Trophoblast cell (in vitro differentiated cells and primary cell): Measurements from ENCODE around the gene DENND5A.

ENCODE experiments used
- DNase-seq, 2 donors: peaks; one replicate each; pipeline ENCODE4 v3.0.0-alpha.2; 2016
- H2AFZ ChIP-seq: 2 replicates; pipeline ENCODE4 v1.6.1; 2013; ENCODE audit warnings: low read length, moderate library complexity, mild to moderate bottlenecking; ENCODE audit not compliant: insufficient read depth, poor library complexity
- H2AK5ac ChIP-seq: 2 replicates; pipeline ENCODE4 v1.6.1; 2013; ENCODE audit warnings: mild to moderate bottlenecking, low read length
- H2BK120ac ChIP-seq: 2 replicates; pipeline ENCODE4 v1.6.1; 2013; ENCODE audit warnings: low read length, mild to moderate bottlenecking, moderate library complexity; ENCODE audit not compliant: insufficient read depth, poor library complexity
- H2BK12ac ChIP-seq: 2 replicates; pipeline ENCODE4 v1.6.1; 2013; ENCODE audit warnings: mild to moderate bottlenecking, low read length, moderate library complexity
- H2BK5ac ChIP-seq: 2 replicates; pipeline ENCODE4 v1.6.1; 2013; ENCODE audit warnings: low read length, low read depth, moderate library complexity, mild to moderate bottlenecking; ENCODE audit not compliant: poor library complexity
- H3K14ac ChIP-seq: 2 replicates; pipeline ENCODE4 v1.6.1; 2013; ENCODE audit warnings: mild to moderate bottlenecking, low read length
- H3K18ac ChIP-seq: 2 replicates; pipeline ENCODE4 v1.6.1; 2013; ENCODE audit warnings: mild to moderate bottlenecking, low read length
- H3K23ac ChIP-seq: 2 replicates; pipeline ENCODE4 v1.6.1; 2013; ENCODE audit warnings: low read length
- H3K27ac ChIP-seq: 2 replicates; pipeline ENCODE4 v1.5.1; 2013; ENCODE audit warnings: low read depth, mild to moderate bottlenecking, inconsistent platforms, low read length, moderate library complexity
- H3K27me3 ChIP-seq: 2 replicates; pipeline ENCODE4 v1.6.1; 2013; ENCODE audit warnings: inconsistent platforms, mild to moderate bottlenecking, low read length, moderate library complexity; ENCODE audit not compliant: insufficient read depth
- H3K36me3 ChIP-seq, 2 experiments: 1 replicate in 1 of 2; 2 replicates in 1 of 2; pipeline ENCODE4 v1.6.1; 2013; ENCODE audit warnings: low read length in 2 of 2, mild to moderate bottlenecking in 2 of 2, moderate library complexity in 1 of 2; ENCODE audit not compliant: insufficient read depth in 2 of 2, control insufficient read depth in 1 of 2
- H3K4ac ChIP-seq: 2 replicates; pipeline ENCODE4 v1.6.1; 2013; ENCODE audit warnings: low read depth, mild to moderate bottlenecking, low read length, moderate library complexity
- H3K4me1 ChIP-seq, 2 experiments: 1 replicate in 1 of 2; 2 replicates in 1 of 2; pipeline ENCODE4 v1.6.1; 2013; ENCODE audit warnings: low read length in 2 of 2, mild to moderate bottlenecking in 2 of 2, moderate library complexity in 1 of 2; ENCODE audit not compliant: insufficient read depth in 2 of 2, control insufficient read depth in 1 of 2
- H3K4me2 ChIP-seq: 2 replicates; pipeline ENCODE4 v1.6.1; 2013; ENCODE audit warnings: inconsistent platforms, mild to moderate bottlenecking, low read length, moderate library complexity
- H3K4me3 ChIP-seq: 2 replicates; pipeline ENCODE4 v1.5.1; 2013; ENCODE audit warnings: mild to moderate bottlenecking, low read depth, low read length, inconsistent platforms
- H3K79me1 ChIP-seq: one replicate; pipeline ENCODE4 v1.6.1; 2013; ENCODE audit warnings: low read length
- H3K79me2 ChIP-seq: 2 replicates; pipeline ENCODE4 v1.6.1; 2013; ENCODE audit warnings: low read length, mild to moderate bottlenecking; ENCODE audit not compliant: control insufficient read depth, insufficient read depth, poor library complexity
- H3K9ac ChIP-seq: 2 replicates; pipeline ENCODE4 v1.6.1; 2013; ENCODE audit warnings: mild to moderate bottlenecking, low read length
- H3K9me3 ChIP-seq: 2 replicates; pipeline ENCODE4 v1.6.1; 2013; ENCODE audit warnings: low read depth, mild to moderate bottlenecking, control low read depth, inconsistent platforms, low read length; ENCODE audit not compliant: insufficient read depth
- H4K12ac ChIP-seq: 2 replicates; pipeline ENCODE4 v1.6.1; 2013; ENCODE audit warnings: low read depth, mild to moderate bottlenecking, low read length, moderate library complexity
- H4K8ac ChIP-seq: 2 replicates; pipeline ENCODE4 v1.6.1; 2013; ENCODE audit warnings: low read depth, mild to moderate bottlenecking, low read length, moderate library complexity
- H4K91ac ChIP-seq: one replicate; pipeline ENCODE4 v1.6.1; 2013; ENCODE audit warnings: low read depth, mild to moderate bottlenecking, low read length, moderate library complexity
- WGBS: extraction: QIAGEN DNeasy Blood & Tissue Kit; methylation state at CpG from one replicate; pipeline ENCODE4 v1.1.7; 2013; ENCODE audit warnings: missing lambda C conversion rate; ENCODE audit not compliant: insufficient read length, insufficient coverage; ENCODE audit errors: extremely low coverage; 5-methylcytosine and 5-hydroxymethylcytosine counted together

The DENND5A gene

DNA sequence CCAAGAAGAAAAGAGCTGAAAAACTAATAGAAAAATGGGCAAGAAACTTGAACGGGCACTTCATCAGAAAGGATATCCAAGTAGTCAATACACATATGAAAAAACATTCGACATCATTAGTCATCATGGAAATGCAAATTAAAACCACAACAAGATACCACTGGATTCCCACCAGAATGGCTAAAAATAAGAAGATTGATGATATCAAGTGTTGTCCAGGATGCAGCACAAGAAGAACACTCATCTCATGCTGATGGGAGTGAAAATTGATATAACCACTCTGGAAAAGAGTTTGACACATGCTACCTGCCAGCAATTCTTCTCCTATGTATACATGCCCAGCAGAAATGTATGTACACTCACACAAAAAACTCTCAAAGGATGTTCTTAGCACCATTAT lies 146.9 kb downstream of the DENND5A start:
- Histone ChIP-seq H3K9ac (no peak overlapping the region), H2AFZ (no peak overlapping the region), H3K27me3 (no peaks in the 10 kb centered on the region), H2AK5ac (no peak overlapping the region), H3K79me2 (no peaks in the 10 kb centered on the region), H3K27ac (no peak overlapping the region), H3K14ac (no peak overlapping the region), H3K4ac (no peak overlapping the region), H2BK120ac (no peak overlapping the region), H2BK5ac (no peak overlapping the region), H3K79me1 (no peaks in the 10 kb centered on the region), H4K12ac (no peak overlapping the region), H3K9me3 (peaks cover 1% of the 10 kb centered on the region), H3K18ac (no peak overlapping the region), H3K23ac (no peak overlapping the region), H2BK12ac (no peak overlapping the region), H3K4me2 (no peak overlapping the region), H4K8ac (no peak overlapping the region), H3K4me3 (no peak overlapping the region), H3K4me1 (no peaks in the 10 kb centered on the region), H3K36me3 (no peaks in the 10 kb centered on the region), H4K91ac (no peak overlapping the region)
- no CpG with 5 or more reads among the region's 2 CpGs for WGBS
- DNase-seq: no peak

DNA sequence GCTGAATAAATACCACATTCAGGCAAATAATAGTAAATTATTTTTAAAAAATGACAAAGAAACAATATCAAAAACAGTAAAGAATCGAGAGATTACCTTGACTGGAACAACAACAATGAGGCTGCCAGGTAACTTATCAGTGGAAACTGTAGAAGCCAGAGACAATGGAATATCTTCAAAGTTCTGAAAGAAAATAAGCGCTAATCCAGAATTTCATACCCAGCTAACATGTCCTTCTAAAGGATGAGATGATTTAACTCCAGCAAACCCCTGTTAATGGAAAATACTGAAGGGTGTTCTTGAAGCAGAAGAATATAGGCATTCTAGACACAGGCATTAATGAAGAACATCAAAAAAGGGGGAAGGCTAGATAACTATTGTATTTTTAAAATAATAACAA lies 153.1 kb downstream of the DENND5A start:
- DNase-seq: no peak
- Histone ChIP-seq H4K8ac (no peak overlapping the region), H3K4me1 (no peaks in the 10 kb centered on the region), H3K14ac (no peak overlapping the region), H3K79me1 (no peaks in the 10 kb centered on the region), H3K36me3 (no peaks in the 10 kb centered on the region), H3K27me3 (no peaks in the 10 kb centered on the region), H3K27ac (no peak overlapping the region), H2AK5ac (no peak overlapping the region), H3K4me3 (no peak overlapping the region), H3K9ac (no peak overlapping the region), H2BK12ac (no peak overlapping the region), H4K12ac (no peak overlapping the region), H3K4ac (no peak overlapping the region), H2BK5ac (no peak overlapping the region), H3K79me2 (no peaks in the 10 kb centered on the region), H3K4me2 (no peak overlapping the region), H3K23ac (no peak overlapping the region), H3K18ac (no peak overlapping the region), H4K91ac (no peak overlapping the region), H2AFZ (no peak overlapping the region), H3K9me3 (peaks cover 1% of the 10 kb centered on the region), H2BK120ac (no peak overlapping the region)
- WGBS: no CpG with 5 or more reads among the region's 2 CpGs

GRCh38 chr11:9109858-9110731 lies 155.1 kb downstream of the DENND5A start:
- no peak overlapping the region for H3K23ac ChIP-seq
- H3K27me3 ChIP-seq: no peaks in the 10 kb centered on the region
- H2AFZ ChIP-seq: no peak overlapping the region
- no peak overlapping the region for H2BK120ac ChIP-seq
- no peak overlapping the region for H3K27ac ChIP-seq
- H3K14ac ChIP-seq: no peak overlapping the region
- H3K4me3 ChIP-seq: no peak overlapping the region
- no peak overlapping the region for H2AK5ac ChIP-seq
- H4K12ac ChIP-seq: no peak overlapping the region
- no peak overlapping the region for H3K9ac ChIP-seq
- no peaks in the 10 kb centered on the region for H3K79me2 ChIP-seq
- no peak overlapping the region for H4K91ac ChIP-seq
- peaks cover 1% of the 10 kb centered on the region for H3K9me3 ChIP-seq
- H4K8ac ChIP-seq: no peak overlapping the region
- H3K18ac ChIP-seq: no peak overlapping the region
- no peak overlapping the region for H2BK12ac ChIP-seq
- H3K79me1 ChIP-seq: no peaks in the 10 kb centered on the region
- no CpG with 5 or more reads among the region's 3 CpGs for WGBS
- no peaks in the 10 kb centered on the region for H3K4me1 ChIP-seq
- no peak overlapping the region for H3K4me2 ChIP-seq
- no peak overlapping the region for H2BK5ac ChIP-seq
- no peak overlapping the region for H3K4ac ChIP-seq
- DNase-seq: peak in 1 of 2 donors; percentile 62
- no peaks in the 10 kb centered on the region for H3K36me3 ChIP-seq

GRCh38 chr11:9104580-9104979 lies 160.6 kb downstream of the DENND5A start:
- H4K91ac ChIP-seq: no peak overlapping the region
- WGBS: no CpG with 5 or more reads among the region's 7 CpGs

More at GRCh38 chr11:9104580-9104979, 160.6 kb downstream of the DENND5A start:
- Histone ChIP-seq H2BK12ac (no peak overlapping the region), H3K23ac (no peak overlapping the region), H4K8ac (no peak overlapping the region), H3K4me2 (no peak overlapping the region), H2AFZ (no peak overlapping the region), H2BK5ac (no peak overlapping the region), H4K12ac (no peak overlapping the region), H3K27ac (no peak overlapping the region), H3K18ac (no peak overlapping the region), H3K4me3 (no peak overlapping the region), H2BK120ac (no peak overlapping the region), H3K79me1 (no peaks in the 10 kb centered on the region), H3K4me1 (no peaks in the 10 kb centered on the region), H3K79me2 (no peaks in the 10 kb centered on the region), H3K9ac (no peak overlapping the region), H3K4ac (no peak overlapping the region), H3K14ac (no peak overlapping the region), H3K36me3 (no peaks in the 10 kb centered on the region), H3K27me3 (no peaks in the 10 kb centered on the region), H3K9me3 (no peaks in the 10 kb centered on the region), H2AK5ac (no peak overlapping the region)
- no peak for DNase-seq
